Measurements from ENCODE around the gene ARMCX2. TPM values are rescaled to one million over a fixed set of nuclear protein-coding genes. Genes with fewer than 3 reads are reported as not detected.
A peak's percentile ranks its signal among the peaks of the same experiment; 100 is the strongest.

The ARMCX2 gene
- 100 to 1,000 TPM in 1 of 4 donors, 10 to 100 TPM in 3; 16.4 to 105 (median 55.6) TPM for total RNA-seq

DNA sequence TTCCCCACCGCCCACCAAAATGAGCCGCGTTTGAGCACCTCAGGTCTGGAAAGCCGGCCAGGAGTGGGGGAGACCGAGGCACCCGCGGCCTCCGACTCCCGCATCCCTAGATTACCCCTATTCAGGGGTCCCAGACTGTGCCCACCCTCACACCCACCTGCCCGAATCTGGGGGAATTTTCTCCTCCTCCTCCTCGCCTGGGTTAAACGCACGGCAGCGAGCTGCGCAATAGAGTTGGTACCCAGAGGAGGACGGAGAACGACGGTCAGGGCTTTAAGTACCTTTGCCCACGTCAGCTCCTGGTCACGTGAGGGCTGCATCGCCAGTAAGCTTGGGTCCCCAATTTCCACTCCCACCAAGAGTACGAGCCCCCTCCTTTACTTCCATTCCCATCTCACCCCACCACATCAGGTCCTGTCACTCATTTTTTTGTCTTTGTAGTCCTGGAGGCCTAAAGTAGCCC is at the start of gene ARMCX2:
Gene ARMCX2, minus strand, starts transcription at position 250 of the 463 bp plus-strand sequence. CDS start 2,262 bp downstream, outside the sequence.
- intact Hi-C loops (cut with DNase I; ENCODE audit: low total_unique reads): no loop called here
- peak; percentile 73 to 79 for DNase-seq
- no peaks in the 10 kb centered on the region for H3K27me3 ChIP-seq
- H3K4me3 ChIP-seq: peak within 1 kb of the TSS; percentile 40 to 56
- no peaks in the 10 kb centered on the region for H3K4me1 ChIP-seq
- H3K36me3 ChIP-seq: no peaks in the 10 kb centered on the region
- H3K9me3 ChIP-seq: no peaks in the 10 kb centered on the region
- H3K27ac ChIP-seq: peak within 1 kb of the TSS; percentile 79 to 88
- TF ChIP-seq CTCF (IDR thresholded peaks at IDR 0.05) (no peak), POLR2A (IDR thresholded peaks at IDR 0.05) (peak; percentile 46 to 80)

- Histone ChIP-seq H3K4me3 (no peak overlapping the region), H3K4me1 (no peaks in the 10 kb centered on the region), H3K27ac (no peak overlapping the region), H3K27me3 (no peaks in the 10 kb centered on the region), H3K36me3 (no peaks in the 10 kb centered on the region), H3K9me3 (no peaks in the 10 kb centered on the region)
- DNase-seq: no peak
- TF ChIP-seq CTCF (IDR thresholded peaks at IDR 0.05): no peak
- TF ChIP-seq POLR2A (IDR thresholded peaks at IDR 0.05): no peak
- intact Hi-C loops (cut with DNase I; ENCODE audit: low total_unique reads): no loop called here
Measured at GRCh38 chrX:101709384-101709783, 49.7 kb upstream of the ARMCX2 start.

DNA sequence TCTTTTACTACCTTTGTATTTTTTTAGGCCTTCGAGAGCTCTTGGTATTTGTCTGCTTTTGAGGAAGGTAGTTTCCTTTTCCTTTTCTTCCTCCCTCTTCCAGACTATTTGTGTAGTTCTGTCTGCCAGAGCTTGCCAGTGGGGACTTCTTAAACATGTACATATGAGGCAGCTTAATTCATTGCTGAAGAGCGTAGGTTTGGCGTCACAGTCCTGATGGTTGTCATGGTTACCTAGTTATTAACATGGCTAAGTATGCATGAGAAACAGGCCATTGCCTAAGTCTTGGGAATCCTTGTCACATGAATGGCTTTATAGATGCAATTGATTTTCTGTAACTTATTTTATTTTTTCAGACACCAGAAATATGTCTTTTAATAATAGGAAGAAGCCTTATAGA is 48.5 kb upstream of the ARMCX2 start:
- Histone ChIP-seq H3K36me3 (no peaks in the 10 kb centered on the region), H3K27ac (no peak overlapping the region), H3K27me3 (no peaks in the 10 kb centered on the region), H3K4me1 (no peaks in the 10 kb centered on the region), H3K4me3 (no peak overlapping the region), H3K9me3 (no peaks in the 10 kb centered on the region)
- no peak for DNase-seq
- TF ChIP-seq POLR2A (IDR thresholded peaks at IDR 0.05) (no peak), CTCF (IDR thresholded peaks at IDR 0.05) (no peak)
- intact Hi-C loops (cut with DNase I; ENCODE audit: low total_unique reads): no loop called here

- intact Hi-C loops (cut with DNase I; ENCODE audit: low total_unique reads): no loop called here
- H3K4me3 ChIP-seq: no peak overlapping the region
Measured at GRCh38 chrX:101693476-101693875, 33.8 kb upstream of the ARMCX2 start.

DNA sequence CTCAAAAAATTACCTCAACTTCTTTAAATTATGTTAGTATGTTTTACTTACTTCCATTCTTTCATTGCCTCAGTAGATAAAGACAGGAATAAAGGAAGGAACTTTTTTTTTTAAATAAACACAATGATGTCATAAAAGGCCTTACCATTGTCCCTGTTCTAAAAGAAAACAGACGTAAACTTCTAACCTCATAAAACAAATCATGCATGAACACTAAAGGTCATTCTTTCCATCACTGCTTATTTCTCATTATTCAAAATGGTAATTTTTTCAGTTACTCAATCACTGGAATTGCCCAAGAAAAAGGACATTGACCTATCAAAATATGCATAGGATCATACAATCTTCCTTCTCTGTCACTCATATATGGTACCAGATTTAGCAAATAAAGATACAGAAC is 32.2 kb upstream of the ARMCX2 start:
- DNase-seq: no peak
- Histone ChIP-seq H3K4me1 (no peaks in the 10 kb centered on the region), H3K27me3 (peaks cover 0 to 3% of the 10 kb centered on the region in 2 donors), H3K27ac (no peak overlapping the region), H3K36me3 (no peaks in the 10 kb centered on the region), H3K4me3 (no peak overlapping the region), H3K9me3 (no peaks in the 10 kb centered on the region)
- TF ChIP-seq CTCF (IDR thresholded peaks at IDR 0.05) (no peak), POLR2A (IDR thresholded peaks at IDR 0.05) (no peak)
- intact Hi-C loops (cut with DNase I; ENCODE audit: low total_unique reads): no loop called here

More at GRCh38 chrX:101693476-101693875, 33.8 kb upstream of the ARMCX2 start:
- H3K27me3 ChIP-seq: peaks cover 0 to 3% of the 10 kb centered on the region in 2 donors
- H3K4me1 ChIP-seq: no peaks in the 10 kb centered on the region
- TF ChIP-seq CTCF (IDR thresholded peaks at IDR 0.05): no peak
- TF ChIP-seq POLR2A (IDR thresholded peaks at IDR 0.05): no peak
- no peaks in the 10 kb centered on the region for H3K36me3 ChIP-seq
- DNase-seq: no peak
- no peak overlapping the region for H3K27ac ChIP-seq
- H3K9me3 ChIP-seq: no peaks in the 10 kb centered on the region

All from uterus (tissue), 4 donors.